PC-3 (cell line): ENCODE measurements around the gene FERMT3. TPM values are rescaled to one million over a fixed set of nuclear protein-coding genes. Genes with fewer than 3 reads are reported as not detected.

Experiments
- ATAC-seq: fragments of 200-7000 bp; cut with Tn5 transposase; 2 replicates; pipeline ENCODE4 v1.9.1; 2020; ENCODE audit warnings: mild to moderate bottlenecking, moderate library complexity
- BruUV-seq: library from RNA; stranded (reverse); fragments of 400-500 nt; replicated peaks from 2 replicates; lab custom pipeline; 2021; lab: Mats Ljungman, UMichigan
- CTCF ChIA-PET: fragments of 300-600 bp; sonication (Branson Sonifier 250); formaldehyde crosslinking; loops from one replicate; lab custom pipeline; 2022; ENCODE audit warnings: antibody characterized with exemption; lab: Charles Lee
- POLR2A ChIA-PET: fragments of 300-600 bp; sonication (Branson Sonifier 250); formaldehyde crosslinking; loops from one replicate; lab custom pipeline; 2022; ENCODE audit warnings: antibody characterized with exemption; ENCODE audit not compliant: unreplicated experiment; lab: Charles Lee
- DNase-seq: peaks from one replicate; pipeline ENCODE4 v3.0.0-alpha.2; 2015
- H2AFZ ChIP-seq: fragments of 300-600 bp; sonication (generic); 2 replicates; pipeline ENCODE4 v1.6.0; 2016; ENCODE audit warnings: antibody characterized with exemption, low read length
- H3F3A ChIP-seq: fragments of 300-600 bp; sonication (generic); one replicate; pipeline ENCODE4 v1.6.0; 2017; ENCODE audit warnings: antibody characterized with exemption, low read length, control low read depth, mild to moderate bottlenecking; ENCODE audit not compliant: unreplicated experiment
- H3K27ac ChIP-seq: fragments of 300-600 bp; sonication (generic); 2 replicates; pipeline ENCODE4 v1.5.1; 2016; ENCODE audit warnings: mild to moderate bottlenecking, low read length
- H3K27me3 ChIP-seq: fragments of 300-600 bp; sonication (generic); 2 replicates; pipeline ENCODE4 v1.6.1; 2016; ENCODE audit warnings: low read length, mixed read lengths
- H3K36me3 ChIP-seq: fragments of 300-600 bp; sonication (generic); 2 replicates; pipeline ENCODE4 v1.6.1; 2016; ENCODE audit warnings: low read depth, mixed run types, low read length, mixed read lengths
- H3K4me1 ChIP-seq: fragments of 300-600 bp; sonication (generic); 2 replicates; pipeline ENCODE4 v1.5.1; 2016; ENCODE audit warnings: low read length; ENCODE audit not compliant: insufficient read depth
- H3K4me2 ChIP-seq: fragments of 300-600 bp; sonication (generic); 2 replicates; pipeline ENCODE4 v1.6.0; 2016; ENCODE audit warnings: low read length
- H3K4me3 ChIP-seq: fragments of 300-600 bp; sonication (generic); 2 replicates; pipeline ENCODE4 v1.5.1; 2016; ENCODE audit warnings: mild to moderate bottlenecking, low read length, mixed read lengths
- H3K79me2 ChIP-seq: fragments of 300-600 bp; sonication (generic); 2 replicates; pipeline ENCODE4 v1.6.1; 2017; ENCODE audit warnings: low read length, mixed read lengths
- H3K9ac ChIP-seq: fragments of 300-600 bp; sonication (generic); 2 replicates; pipeline ENCODE4 v1.6.0; 2016; ENCODE audit warnings: mild to moderate bottlenecking, low read length
- H3K9me2 ChIP-seq: fragments of 300-600 bp; sonication (generic); replicated peaks from 2 replicates; pipeline ENCODE4 v1.6.1; 2016; ENCODE audit warnings: mixed run types, low read length, mixed read lengths
- H3K9me3 ChIP-seq: fragments of 300-600 bp; sonication (generic); 2 replicates; pipeline ENCODE4 v1.6.1; 2016; ENCODE audit warnings: low read length, mixed read lengths
- H4K20me1 ChIP-seq: fragments of 300-600 bp; sonication (generic); 2 replicates; pipeline ENCODE4 v1.6.1; 2016; ENCODE audit warnings: low read length, mixed read lengths
- CTCF ChIP-seq: fragments of 300-600 bp; sonication (generic); conservative IDR thresholded peaks from 2 replicates; pipeline ENCODE4 v1.5.1; 2017; ENCODE audit warnings: antibody characterized with exemption, low read depth, mild to moderate bottlenecking, low read length
- EZH2 ChIP-seq: fragments of 300-600 bp; sonication (generic); IDR thresholded peaks from one replicate; pipeline ENCODE4 v1.6.1; 2017; ENCODE audit warnings: antibody characterized with exemption, mild to moderate bottlenecking, low read length; ENCODE audit not compliant: unreplicated experiment
- EZH2phosphoT487 ChIP-seq: fragments of 300-600 bp; sonication (generic); IDR thresholded peaks from 2 replicates; pipeline ENCODE4 v1.6.1; 2018; ENCODE audit warnings: mild to moderate bottlenecking, antibody characterized with exemption, low read length, borderline replicate concordance
- intact Hi-C: fragments of 100-400 bp; cut with micrococcal nuclease; formaldehyde crosslinking; loops from 2 replicates; pipeline ENCODE4 v1.9.0; 2023
- total RNA-seq: library from RNA; depleted of rRNA; stranded (reverse); fragments of >200 nt; gene quantifications from 2 replicates; pipeline ENCODE4 v1.2.3, GENCODE V29; 2014

The FERMT3 gene
- total RNA-seq, 1 experiment from 2014 or later: 2.4 TPM

- POLR2A ChIA-PET: interaction anchor here (1.2 to 2.0 kb wide), 2 partner anchors 18 to 59 kb away, joined by 6 to 17 read pairs; no protein-coding TSS in a partner anchor
- Histone ChIP-seq H4K20me1 (peaks cover 21% of the 10 kb centered on the region), H3K27ac (no peak overlapping the region), H3K79me2 (peaks cover 28% of the 10 kb centered on the region), H3K4me3 (no peak overlapping the region), H3K4me2 (no peak overlapping the region), H3K36me3 (peaks cover 21% of the 10 kb centered on the region), H3F3A (peaks cover 4% of the 10 kb centered on the region), H3K9me2 (no peaks in the 10 kb centered on the region), H3K9ac (no peak overlapping the region), H3K4me1 (peaks cover 21% of the 10 kb centered on the region), H3K9me3 (no peaks in the 10 kb centered on the region), H2AFZ (no peak overlapping the region), H3K27me3 (no peaks in the 10 kb centered on the region)
- intact Hi-C loops: loop anchor here (1.0 to 10.0 kb wide), 3 partner anchors 46 to 1462 kb away; partner anchors contain the start of genes DNAJC4, ESRRA, HNRNPUL2 and TTC9C
- ATAC-seq (no peak), DNase-seq (no peak)
- no TSS peak for BruUV-seq
- TF ChIP-seq EZH2 (no peak), EZH2phosphoT487 (no peak), CTCF (no peak)
- CTCF ChIA-PET: interaction anchor here (1.5 kb wide), 2 partner anchors 18 to 20 kb away, joined by 4 to 8 read pairs; partner anchors contain the start of gene MACROD1
These were observed 19.9 kb upstream of the FERMT3 start for GRCh38 chr11:64186492-64187165.

GRCh38 chr11:64192434-64192833 is 14.1 kb upstream of the FERMT3 start:
- no peaks in the 10 kb centered on the region for H3K27me3 ChIP-seq
- H3K27ac ChIP-seq: no peak overlapping the region
- TF ChIP-seq EZH2phosphoT487: no peak
- no peak for TF ChIP-seq CTCF
- no peak for TF ChIP-seq EZH2
- H2AFZ ChIP-seq: no peak overlapping the region
- no peak overlapping the region for H3K4me3 ChIP-seq
- CTCF ChIA-PET: interaction anchor here (1.1 kb wide), 1 partner anchor 12 kb away, joined by 3 read pairs; no protein-coding TSS in a partner anchor
- H3K36me3 ChIP-seq: peaks cover 70% of the 10 kb centered on the region
- peaks cover 9% of the 10 kb centered on the region; the same call in 1 of the 2 replicates for H3K79me2 ChIP-seq
- H3K4me1 ChIP-seq: peaks cover 3% of the 10 kb centered on the region; the same call in 1 of the 2 replicates
- DNase-seq (no peak), ATAC-seq (no peak)
- H3K9me2 ChIP-seq: no peaks in the 10 kb centered on the region
- H3F3A ChIP-seq: no peaks in the 10 kb centered on the region
- no peak overlapping the region for H3K4me2 ChIP-seq
- POLR2A ChIA-PET: no interaction called here
- H3K9ac ChIP-seq: no peak overlapping the region
- H3K9me3 ChIP-seq: no peaks in the 10 kb centered on the region
- peaks cover 44% of the 10 kb centered on the region for H4K20me1 ChIP-seq
- no TSS peak for BruUV-seq
- intact Hi-C loops: no loop called here

GRCh38 chr11:64196626-64197025 is 9.9 kb upstream of the FERMT3 start:
- H2AFZ ChIP-seq: no peak overlapping the region
- H4K20me1 ChIP-seq: peaks cover 23% of the 10 kb centered on the region
- no peak overlapping the region for H3K4me3 ChIP-seq
- no peaks in the 10 kb centered on the region for H3K27me3 ChIP-seq
- ChIA-PET CTCF (no interaction called here), POLR2A (no interaction called here)
- H3F3A ChIP-seq: no peaks in the 10 kb centered on the region
- no peaks in the 10 kb centered on the region for H3K9me3 ChIP-seq
- TF ChIP-seq EZH2: no peak
- TF ChIP-seq EZH2phosphoT487: no peak
- TF ChIP-seq CTCF: no peak
- H3K4me1 ChIP-seq: no peaks in the 10 kb centered on the region
- intact Hi-C loops: no loop called here
- H3K36me3 ChIP-seq: peaks cover 82% of the 10 kb centered on the region
- no TSS peak for BruUV-seq
- H3K9me2 ChIP-seq: no peaks in the 10 kb centered on the region
- H3K9ac ChIP-seq: no peak overlapping the region
- no peak for DNase-seq
- peaks cover 18% of the 10 kb centered on the region; the same call in 1 of the 2 replicates for H3K79me2 ChIP-seq
- no peak for ATAC-seq
- H3K4me2 ChIP-seq: no peak overlapping the region
- H3K27ac ChIP-seq: no peak overlapping the region
